PC-3 (cell line): ENCODE data around the gene NSL1.

ENCODE experiments used
- CTCF ChIP-seq: fragments of 300-600 bp; sonication (generic); conservative IDR thresholded peaks from 2 replicates; pipeline ENCODE4 v1.5.1; 2017; ENCODE audit warnings: antibody characterized with exemption, low read depth, mild to moderate bottlenecking, low read length
- EZH2 ChIP-seq: fragments of 300-600 bp; sonication (generic); IDR thresholded peaks from one replicate; pipeline ENCODE4 v1.6.1; 2017; ENCODE audit warnings: antibody characterized with exemption, mild to moderate bottlenecking, low read length; ENCODE audit not compliant: unreplicated experiment
- EZH2phosphoT487 ChIP-seq: fragments of 300-600 bp; sonication (generic); IDR thresholded peaks from 2 replicates; pipeline ENCODE4 v1.6.1; 2018; ENCODE audit warnings: mild to moderate bottlenecking, antibody characterized with exemption, low read length, borderline replicate concordance

GRCh38 chr1:212816567-212817278 is 25.1 kb upstream of the NSL1 start:
- TF ChIP-seq CTCF (no peak), EZH2 (no peak), EZH2phosphoT487 (no peak)
